SU-DHL-6 (cell line): ENCODE data around the gene CDC42EP3.

Source experiments
- H2AFZ ChIP-seq: fragments of 200-600 bp; sonication (generic); 2 replicates; pipeline ENCODE4 v1.6.1; 2014; ENCODE audit warnings: low read depth, mild to moderate bottlenecking, moderate library complexity, mixed read lengths, antibody characterized with exemption, low read length; ENCODE audit not compliant: severe bottlenecking
- H3F3A ChIP-seq: fragments of 200-600 bp; shearing (Covaris generic); 2 replicates; pipeline ENCODE4 v1.6.0; 2016; ENCODE audit warnings: antibody characterized with exemption, mild to moderate bottlenecking; ENCODE audit not compliant: insufficient read depth
- H3K27ac ChIP-seq: fragments of 200-600 bp; sonication (generic); 2 replicates; pipeline ENCODE4 v1.5.1; 2016; ENCODE audit warnings: low read depth, mild to moderate bottlenecking, low read length, moderate library complexity, mixed read lengths
- H3K27me3 ChIP-seq: fragments of 200-600 bp; sonication (generic), shearing (Covaris generic); 2 replicates; pipeline ENCODE4 v1.6.0; 2014; ENCODE audit warnings: mild to moderate bottlenecking, low read length
- H3K36me3 ChIP-seq: fragments of 200-600 bp; sonication (generic); 2 replicates; pipeline ENCODE4 v1.6.1; 2014; ENCODE audit warnings: mild to moderate bottlenecking, low read length, mixed read lengths
- H3K4me2 ChIP-seq: fragments of 300-600, 200-600 bp; shearing (Covaris generic), sonication (generic); 2 replicates; pipeline ENCODE4 v1.6.0; 2014; ENCODE audit warnings: low read length, low read depth, mild to moderate bottlenecking; ENCODE audit not compliant: poor library complexity, severe bottlenecking
- H3K4me3 ChIP-seq: fragments of 200-600 bp; sonication (generic); 2 replicates; pipeline ENCODE4 v1.5.1; 2014; ENCODE audit warnings: antibody characterized with exemption, low read length, mild to moderate bottlenecking, mixed read lengths; ENCODE audit not compliant: insufficient read depth, poor library complexity, severe bottlenecking
- H3K79me2 ChIP-seq: fragments of 200-600 bp; sonication (generic); 2 replicates; pipeline ENCODE4 v1.6.1; 2014; ENCODE audit warnings: mild to moderate bottlenecking, low read length, moderate library complexity; ENCODE audit not compliant: insufficient read depth
- H3K9ac ChIP-seq: fragments of 200-600 bp; sonication (generic); 2 replicates; pipeline ENCODE4 v1.7.0; 2014; ENCODE audit warnings: mild to moderate bottlenecking, low read length
- H3K9me2 ChIP-seq: fragments of 200-600 bp; sonication (generic); replicated peaks from 2 replicates; pipeline ENCODE4 v1.6.1; 2014; ENCODE audit warnings: low read length; ENCODE audit not compliant: insufficient read depth
- H3K9me3 ChIP-seq: fragments of 200-600 bp; sonication (generic); 2 replicates; pipeline ENCODE4 v1.6.1; 2014; ENCODE audit warnings: low read length, mixed read lengths; ENCODE audit not compliant: insufficient read depth
- H4K20me1 ChIP-seq: fragments of 200-600 bp; sonication (generic); 2 replicates; pipeline ENCODE4 v1.6.1; 2014; ENCODE audit warnings: low read depth, mild to moderate bottlenecking, antibody characterized with exemption, low read length, moderate library complexity, mixed read lengths
- EZH2phosphoT487 ChIP-seq: fragments of 200-600 bp; sonication (generic), shearing (Covaris generic); conservative IDR thresholded peaks from 2 replicates; pipeline ENCODE4 v1.6.1; 2018; ENCODE audit warnings: mild to moderate bottlenecking, antibody characterized with exemption, low read length, moderate library complexity, mixed read lengths
- TF ChIP-seq, protein P1 (sequence below): fragments of 200-600 bp; sonication (generic); IDR thresholded peaks from one replicate; pipeline ENCODE4 v1.5.1; 2017; ENCODE audit warnings: antibody characterized with exemption, mild to moderate bottlenecking, low read length, moderate library complexity; ENCODE audit not compliant: insufficient read depth, poor library complexity, severe bottlenecking

Gene CDC42EP3

DNA sequence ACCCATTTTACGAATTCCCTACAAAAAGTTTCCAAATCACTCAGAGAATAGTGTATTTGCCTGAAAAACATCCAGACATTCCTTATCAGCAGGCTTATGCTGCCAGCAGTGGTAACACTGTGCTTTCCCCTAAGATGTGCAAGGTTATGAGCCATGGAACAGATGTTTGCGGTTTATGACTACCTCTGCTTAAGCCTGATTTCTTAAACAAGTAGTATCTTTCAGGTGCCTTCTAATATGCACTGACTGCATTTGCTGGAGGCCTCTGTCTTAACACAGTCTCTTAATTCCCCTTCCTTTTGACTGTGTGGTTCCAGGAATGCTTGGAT is 54.8 kb downstream of the CDC42EP3 start:
- Histone ChIP-seq H3F3A (no peaks in the 10 kb centered on the region), H4K20me1 (no peaks in the 10 kb centered on the region), H3K9me3 (no peaks in the 10 kb centered on the region), H3K9me2 (no peaks in the 10 kb centered on the region), H3K79me2 (no peaks in the 10 kb centered on the region), H3K36me3 (no peaks in the 10 kb centered on the region), H3K4me3 (no peak overlapping the region), H2AFZ (no peak overlapping the region), H3K27ac (no peak overlapping the region), H3K4me2 (no peak overlapping the region), H3K27me3 (no peaks in the 10 kb centered on the region), H3K9ac (no peak overlapping the region)
- TF ChIP-seq, protein P1, sequence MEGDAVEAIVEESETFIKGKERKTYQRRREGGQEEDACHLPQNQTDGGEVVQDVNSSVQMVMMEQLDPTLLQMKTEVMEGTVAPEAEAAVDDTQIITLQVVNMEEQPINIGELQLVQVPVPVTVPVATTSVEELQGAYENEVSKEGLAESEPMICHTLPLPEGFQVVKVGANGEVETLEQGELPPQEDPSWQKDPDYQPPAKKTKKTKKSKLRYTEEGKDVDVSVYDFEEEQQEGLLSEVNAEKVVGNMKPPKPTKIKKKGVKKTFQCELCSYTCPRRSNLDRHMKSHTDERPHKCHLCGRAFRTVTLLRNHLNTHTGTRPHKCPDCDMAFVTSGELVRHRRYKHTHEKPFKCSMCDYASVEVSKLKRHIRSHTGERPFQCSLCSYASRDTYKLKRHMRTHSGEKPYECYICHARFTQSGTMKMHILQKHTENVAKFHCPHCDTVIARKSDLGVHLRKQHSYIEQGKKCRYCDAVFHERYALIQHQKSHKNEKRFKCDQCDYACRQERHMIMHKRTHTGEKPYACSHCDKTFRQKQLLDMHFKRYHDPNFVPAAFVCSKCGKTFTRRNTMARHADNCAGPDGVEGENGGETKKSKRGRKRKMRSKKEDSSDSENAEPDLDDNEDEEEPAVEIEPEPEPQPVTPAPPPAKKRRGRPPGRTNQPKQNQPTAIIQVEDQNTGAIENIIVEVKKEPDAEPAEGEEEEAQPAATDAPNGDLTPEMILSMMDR, result no peak
- TF ChIP-seq EZH2phosphoT487, result no peak

- Histone ChIP-seq H3K4me2 (no peak overlapping the region), H3K9me2 (no peaks in the 10 kb centered on the region), H3K27ac (no peak overlapping the region), H3F3A (no peaks in the 10 kb centered on the region), H3K9ac (no peak overlapping the region), H3K27me3 (no peaks in the 10 kb centered on the region), H3K4me3 (no peak overlapping the region), H3K36me3 (no peaks in the 10 kb centered on the region), H4K20me1 (no peaks in the 10 kb centered on the region), H2AFZ (no peak overlapping the region), H3K79me2 (no peaks in the 10 kb centered on the region), H3K9me3 (no peaks in the 10 kb centered on the region)
- TF ChIP-seq, protein P1, result no peak
- TF ChIP-seq EZH2phosphoT487, result no peak
Measured at GRCh38 chr2:37615804-37616676, 55.4 kb downstream of the CDC42EP3 start.

GRCh38 chr2:37614061-37614738 is 57.2 kb downstream of the CDC42EP3 start:
- TF ChIP-seq EZH2phosphoT487, result no peak
- TF ChIP-seq, protein P1, result no peak
- H3K9me2 ChIP-seq, result no peaks in the 10 kb centered on the region
- no peak overlapping the region for H3K4me3 ChIP-seq
- H3K79me2 ChIP-seq, result no peaks in the 10 kb centered on the region
- H3K27me3 ChIP-seq, result no peaks in the 10 kb centered on the region
- H3K9ac ChIP-seq, result no peak overlapping the region
- no peaks in the 10 kb centered on the region for H4K20me1 ChIP-seq
- no peak overlapping the region for H3K27ac ChIP-seq
- H3F3A ChIP-seq, result no peaks in the 10 kb centered on the region
- no peaks in the 10 kb centered on the region for H3K9me3 ChIP-seq
- H2AFZ ChIP-seq, result no peak overlapping the region
- H3K36me3 ChIP-seq, result no peaks in the 10 kb centered on the region
- no peak overlapping the region for H3K4me2 ChIP-seq
